ENCODE data around the gene NFATC1.
A peak's percentile ranks its signal among the peaks of the same experiment; 100 is the strongest.

NFATC1 gene

GRCh38 chr18:79404567-79404910 is 8.8 kb downstream of the NFATC1 start:
- peak; percentile 24 for DNase-seq (ENCODE audit: low read depth, low spot score)

DNA sequence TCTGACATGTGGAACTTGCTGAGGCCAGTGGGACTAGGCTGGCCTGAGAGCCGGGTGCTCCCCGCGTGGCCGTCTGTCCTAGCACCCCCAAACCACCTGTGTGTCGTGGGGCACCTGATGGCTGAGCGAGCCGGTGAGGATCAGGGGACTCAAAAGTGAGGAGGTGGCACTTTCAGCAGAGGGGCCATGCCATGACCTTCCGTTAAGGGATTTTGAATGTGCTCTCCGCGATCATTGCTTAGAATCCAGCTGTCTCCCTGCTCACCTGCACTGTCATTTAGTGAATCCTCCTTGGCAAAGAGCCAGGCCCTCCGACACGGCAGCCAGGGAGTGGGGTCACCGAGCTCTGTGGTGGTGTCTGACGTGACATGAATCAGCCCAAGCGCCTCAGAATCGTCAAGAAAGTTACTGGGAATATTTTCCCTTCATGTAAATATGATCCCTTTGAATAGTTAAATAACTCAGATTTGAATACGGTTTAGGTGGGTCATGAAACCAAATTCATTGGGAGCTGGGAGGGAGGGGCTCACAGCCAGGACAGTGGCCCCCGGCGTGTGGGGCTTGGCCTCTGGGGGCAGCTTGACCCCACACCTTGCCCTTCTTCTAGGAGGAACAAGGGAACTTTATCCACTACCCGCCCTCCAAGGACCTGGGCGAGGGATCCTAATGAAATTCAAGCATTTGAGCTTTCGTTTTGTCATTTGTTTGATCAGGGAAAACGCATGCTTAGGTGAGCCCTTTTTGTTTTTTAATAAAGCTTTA is 9.5 kb downstream of the NFATC1 start:
- no peak for DNase-seq (ENCODE audit: low read depth, low spot score)

DNA sequence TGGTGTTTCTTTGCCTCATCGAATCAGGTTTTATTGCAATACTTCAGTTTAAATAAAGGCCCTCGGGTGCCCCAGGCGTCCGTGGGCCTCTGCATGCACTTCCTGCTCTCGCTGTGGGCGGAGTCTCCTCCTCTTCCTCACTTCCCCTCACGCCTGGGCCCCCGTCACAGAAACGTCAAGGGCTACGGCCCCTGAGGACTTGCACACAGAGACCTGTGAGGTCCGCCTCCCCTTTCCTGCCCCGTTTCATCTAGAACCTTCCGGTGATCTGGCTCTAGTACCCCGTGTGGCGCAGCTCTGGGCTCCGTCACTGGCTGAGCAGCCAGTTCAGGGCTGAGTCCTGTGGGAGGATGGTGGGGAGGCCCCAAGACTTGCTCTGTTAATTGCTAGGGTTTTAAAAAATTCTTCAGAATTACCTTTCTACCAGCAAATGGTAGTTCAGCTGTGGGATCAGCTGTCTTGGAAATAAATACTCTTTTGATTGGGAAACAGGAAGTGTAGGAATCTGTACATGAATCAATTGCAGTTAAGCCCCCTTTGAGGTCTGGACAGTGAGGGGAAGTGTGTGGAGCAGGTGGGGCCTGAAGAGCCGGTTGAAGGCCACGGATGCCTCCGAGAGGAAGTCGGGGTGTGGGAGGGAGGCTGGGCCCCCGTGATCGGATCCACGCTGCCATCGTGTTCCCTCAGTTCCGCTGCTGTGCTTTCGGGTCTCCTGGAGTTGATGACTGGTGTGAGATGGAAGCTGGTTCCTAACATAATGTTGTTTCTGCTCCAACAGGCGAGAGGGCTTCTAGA is 10.2 kb downstream of the NFATC1 start:
- DNase-seq (ENCODE audit: low read depth, low spot score), result no peak

DNA sequence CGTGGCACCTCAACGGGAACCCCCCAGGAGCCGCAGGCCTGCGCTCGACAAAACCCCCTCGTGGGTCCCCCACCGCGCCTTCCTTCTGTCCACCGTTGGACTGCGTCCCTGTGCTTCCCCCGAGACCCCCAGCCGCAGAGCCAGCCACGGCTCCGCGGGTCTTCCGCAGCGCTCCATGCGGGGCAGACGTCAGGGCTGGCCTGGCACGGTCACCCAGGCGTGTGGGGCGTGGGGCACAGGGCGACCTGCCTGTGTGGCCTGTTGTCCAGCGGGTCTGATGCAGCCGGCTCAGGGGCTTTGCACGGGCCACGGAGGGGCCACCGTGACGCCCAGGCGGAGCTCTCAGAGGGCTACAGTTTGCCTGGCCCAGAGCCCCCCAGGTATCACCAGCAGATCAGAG is 11.0 kb downstream of the NFATC1 start:
- no peak for DNase-seq (ENCODE audit: low read depth, low spot score)

- DNase-seq (ENCODE audit: low read depth, low spot score), result no peak
Observed at GRCh38 chr18:79409313-79409712, 13.6 kb downstream of the NFATC1 start.

DNA sequence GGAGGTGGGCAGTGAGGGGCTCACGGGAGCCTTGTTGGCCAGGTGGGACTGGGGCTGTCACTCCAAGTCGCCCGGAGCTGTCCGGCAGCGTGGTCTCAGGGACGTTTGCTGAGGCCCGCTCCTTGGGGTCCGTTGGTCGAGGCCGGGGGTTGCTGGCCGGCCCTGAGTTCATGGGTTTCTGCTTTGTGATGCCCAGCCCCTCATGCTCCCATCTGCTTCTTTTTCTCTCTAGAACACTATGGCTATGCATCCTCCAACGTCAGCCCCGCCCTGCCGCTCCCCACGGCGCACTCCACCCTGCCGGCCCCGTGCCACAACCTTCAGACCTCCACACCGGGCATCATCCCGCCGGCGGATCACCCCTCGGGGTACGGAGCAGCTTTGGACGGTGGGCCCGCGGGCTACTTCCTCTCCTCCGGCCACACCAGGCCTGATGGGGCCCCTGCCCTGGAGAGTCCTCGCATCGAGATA is 14.5 kb downstream of the NFATC1 start:
- no peak for DNase-seq (ENCODE audit: low read depth, low spot score)

DNA sequence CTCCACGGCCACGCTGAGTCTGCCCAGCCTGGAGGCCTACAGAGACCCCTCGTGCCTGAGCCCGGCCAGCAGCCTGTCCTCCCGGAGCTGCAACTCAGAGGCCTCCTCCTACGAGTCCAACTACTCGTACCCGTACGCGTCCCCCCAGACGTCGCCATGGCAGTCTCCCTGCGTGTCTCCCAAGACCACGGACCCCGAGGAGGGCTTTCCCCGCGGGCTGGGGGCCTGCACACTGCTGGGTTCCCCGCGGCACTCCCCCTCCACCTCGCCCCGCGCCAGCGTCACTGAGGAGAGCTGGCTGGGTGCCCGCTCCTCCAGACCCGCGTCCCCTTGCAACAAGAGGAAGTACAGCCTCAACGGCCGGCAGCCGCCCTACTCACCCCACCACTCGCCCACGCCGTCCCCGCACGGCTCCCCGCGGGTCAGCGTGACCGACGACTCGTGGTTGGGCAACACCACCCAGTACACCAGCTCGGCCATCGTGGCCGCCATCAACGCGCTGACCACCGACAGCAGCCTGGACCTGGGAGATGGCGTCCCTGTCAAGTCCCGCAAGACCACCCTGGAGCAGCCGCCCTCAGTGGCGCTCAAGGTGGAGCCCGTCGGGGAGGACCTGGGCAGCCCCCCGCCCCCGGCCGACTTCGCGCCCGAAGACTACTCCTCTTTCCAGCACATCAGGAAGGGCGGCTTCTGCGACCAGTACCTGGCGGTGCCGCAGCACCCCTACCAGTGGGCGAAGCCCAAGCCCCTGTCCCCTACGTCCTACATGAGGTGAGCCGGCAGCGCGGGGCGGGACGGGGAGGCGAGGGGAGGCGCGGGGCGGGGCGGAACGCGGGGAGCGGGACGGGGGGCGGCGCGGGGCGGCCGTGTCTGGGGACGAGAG is 15.2 kb downstream of the NFATC1 start:
- DNase-seq (ENCODE audit: low read depth, low spot score), result no peak

GRCh38 chr18:79411614-79412526 is 16.1 kb downstream of the NFATC1 start:
- peak; percentile 15 for DNase-seq (ENCODE audit: low read depth, low spot score)

DNA sequence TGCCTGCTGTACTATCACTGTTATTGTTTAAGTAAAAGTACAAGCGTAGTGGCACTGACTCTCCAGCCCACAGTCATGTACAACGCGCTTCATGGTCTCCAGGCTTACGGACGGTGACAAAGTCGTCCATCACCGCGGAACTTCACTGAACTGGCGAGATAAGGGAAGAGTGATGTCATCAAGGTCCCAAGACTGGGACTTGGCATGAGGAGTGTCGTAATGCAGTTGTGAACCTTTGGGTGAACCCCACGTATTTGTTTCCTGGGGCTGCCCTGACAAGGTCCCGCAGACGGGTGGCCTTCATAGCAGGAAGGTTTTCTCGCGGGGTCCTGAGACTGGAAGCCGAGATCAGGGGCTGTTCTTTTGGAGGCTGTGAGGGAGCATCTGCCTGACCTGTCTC is 17.3 kb downstream of the NFATC1 start:
- DNase-seq (ENCODE audit: low read depth, low spot score), result no peak

GRCh38 chr18:79413426-79413825 is 17.7 kb downstream of the NFATC1 start:
- no peak for DNase-seq (ENCODE audit: low read depth, low spot score)

DNA sequence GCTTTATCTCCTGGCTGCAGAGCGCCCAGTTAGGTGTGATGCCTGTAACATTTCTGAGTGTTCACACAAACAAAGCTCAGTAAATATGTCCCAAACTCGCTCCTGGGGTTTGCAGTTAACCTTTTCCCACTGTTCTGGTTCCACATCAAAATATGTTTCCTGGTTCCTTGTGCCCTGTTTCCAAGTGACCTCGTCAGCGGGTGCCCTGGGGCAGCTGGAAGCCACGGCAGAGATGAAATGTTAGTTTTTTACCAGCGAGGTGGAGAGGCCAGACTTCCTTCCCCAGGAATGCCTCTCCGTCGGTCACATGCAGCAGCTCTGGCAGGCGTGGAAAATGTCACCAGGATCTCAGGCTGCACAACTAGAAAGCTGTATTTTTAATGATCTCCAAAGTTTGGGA is 18.2 kb downstream of the NFATC1 start:
- DNase-seq (ENCODE audit: low read depth, low spot score), result no peak

- no peak for DNase-seq (ENCODE audit: low read depth, low spot score)
Observed at GRCh38 chr18:79416022-79416676, 20.4 kb downstream of the NFATC1 start.

- DNase-seq (ENCODE audit: low read depth, low spot score), result no peak
Observed at GRCh38 chr18:79416677-79417052, 20.9 kb downstream of the NFATC1 start.

DNA sequence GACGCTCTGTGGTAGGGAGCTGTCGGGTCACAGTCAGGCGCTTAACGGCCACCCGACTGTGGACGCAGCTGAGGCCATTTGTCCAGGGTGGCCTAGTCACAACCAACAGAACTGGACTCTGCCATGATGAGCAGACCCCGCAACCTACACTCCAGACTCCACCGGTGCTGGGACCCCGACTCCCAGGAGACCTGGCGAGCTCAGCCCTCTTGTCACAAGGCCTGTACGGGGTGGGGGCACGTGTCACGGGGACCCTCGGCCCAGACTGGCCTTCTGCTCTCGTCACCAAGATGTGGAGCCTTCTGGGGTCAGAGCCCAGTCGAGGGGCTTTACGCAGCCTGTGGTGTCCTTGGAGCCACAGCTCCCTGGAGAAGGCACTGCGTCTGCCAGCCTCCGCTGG is 22.5 kb downstream of the NFATC1 start:
- DNase-seq (ENCODE audit: low read depth, low spot score), result no peak

- DNase-seq (ENCODE audit: low read depth, low spot score), result no peak
Observed at GRCh38 chr18:79418642-79419041, 22.9 kb downstream of the NFATC1 start.

GRCh38 chr18:79420033-79420745 is 24.5 kb downstream of the NFATC1 start:
- DNase-seq (ENCODE audit: low read depth, low spot score), result no peak

DNA sequence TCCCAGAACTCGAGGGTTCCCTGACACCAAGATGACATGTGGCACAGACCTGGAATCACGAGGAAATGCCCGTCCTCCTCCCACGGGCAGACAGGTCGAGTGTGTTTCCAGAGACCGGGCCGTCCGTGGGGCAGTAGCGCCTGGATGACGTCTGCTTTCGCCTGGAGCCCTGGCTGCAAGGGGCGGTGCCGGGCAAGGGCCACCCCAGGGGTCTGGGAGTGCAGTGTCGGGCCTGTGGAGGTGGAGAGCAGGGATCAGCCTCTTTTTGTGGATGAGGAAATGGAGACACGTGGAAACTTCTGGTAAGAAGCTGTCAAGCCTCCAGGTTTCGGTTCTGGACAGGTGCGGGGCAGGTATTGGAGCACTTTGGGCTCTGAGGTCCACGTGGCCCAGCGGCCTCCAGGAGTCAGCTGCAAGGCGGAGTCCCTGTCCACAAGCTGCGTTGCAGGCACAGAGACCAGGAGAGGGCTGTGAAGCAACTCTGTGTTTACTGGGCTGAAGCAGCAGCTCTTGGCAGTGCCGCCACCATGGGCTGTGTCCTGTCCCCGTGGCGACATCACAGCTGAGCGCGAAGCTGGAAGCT is 25.6 kb downstream of the NFATC1 start:
- no peak for DNase-seq (ENCODE audit: low read depth, low spot score)

- no peak for DNase-seq (ENCODE audit: low read depth, low spot score)
Observed at GRCh38 chr18:79422022-79422782, 26.5 kb downstream of the NFATC1 start.

GRCh38 chr18:79422783-79423165 is 27.0 kb downstream of the NFATC1 start:
- no peak for DNase-seq (ENCODE audit: low read depth, low spot score)

All from ELF-1 (cell line).